Activated CD8-positive, alpha-beta T cell treated with anti-CD3 and anti-CD28 coated beads for 36 hours (primary cell): ENCODE measurements around the gene ADARB2. TPM values are rescaled to one million over a fixed set of nuclear protein-coding genes. Genes with fewer than 3 reads are reported as not detected.
"Not testable (repeated sequence)": the region's sequence is repeated elsewhere in the genome, so short reads cannot be mapped to it uniquely, and the experiment has no call there.

Experiments
- ATAC-seq: fragments of 200-7000 bp; cut with Tn5 transposase; one replicate; pipeline ENCODE4 v1.10.0; 2021; ENCODE audit warnings: mild to moderate bottlenecking, moderate library complexity
- CTCF ChIA-PET: fragments of 350-600 bp; sonication (Branson Sonifier 250); formaldehyde crosslinking; loops from one replicate; lab custom pipeline; 2021; ENCODE audit warnings: antibody characterized with exemption; lab: Charles Lee
- POLR2A ChIA-PET: fragments of 350-600 bp; sonication (Branson Sonifier 250); formaldehyde crosslinking; loops from one replicate; lab custom pipeline; 2021; ENCODE audit warnings: antibody characterized with exemption; lab: Charles Lee
- DNase-seq: peaks from one replicate; pipeline ENCODE4 v3.0.0-alpha.2; 2020
- H3K27ac Mint-ChIP-seq: one replicate; pipeline ENCODE4 v1.8.0; 2021; ENCODE audit warnings: mild to moderate bottlenecking, mixed read lengths
- H3K27me3 Mint-ChIP-seq: one replicate; pipeline ENCODE4 v1.8.0; 2021; ENCODE audit warnings: mixed read lengths
- H3K36me3 Mint-ChIP-seq: one replicate; pipeline ENCODE4 v1.8.0; 2021; ENCODE audit warnings: low read depth, mixed read lengths
- H3K4me1 Mint-ChIP-seq: one replicate; pipeline ENCODE4 v1.8.0; 2021; ENCODE audit warnings: low read depth, mixed read lengths
- H3K4me3 Mint-ChIP-seq: one replicate; pipeline ENCODE4 v1.8.0; 2021; ENCODE audit warnings: mild to moderate bottlenecking, moderate library complexity, mixed read lengths
- H3K9me3 Mint-ChIP-seq: one replicate; pipeline ENCODE4 v1.8.0; 2021; ENCODE audit warnings: mixed read lengths
- intact Hi-C: fragments of 100-400 bp; cut with micrococcal nuclease; formaldehyde crosslinking; loops from one replicate; pipeline ENCODE4 v1.10.0; 2022
- total RNA-seq, 2 experiments: library from RNA; stranded (reverse); gene quantifications; one replicate each; pipeline ENCODE4 v1.2.3, GENCODE V29; 2021
- TF ChIP-seq, protein P1 (sequence below): fragments of 200-600 bp; IDR thresholded peaks from one replicate; pipeline ENCODE4 v1.8.0; 2022; ENCODE audit warnings: antibody characterized with exemption, mild to moderate bottlenecking

ADARB2 gene
- total RNA-seq, 2 experiments from 2014 or later, result 1.3 to 1.6 TPM

DNA sequence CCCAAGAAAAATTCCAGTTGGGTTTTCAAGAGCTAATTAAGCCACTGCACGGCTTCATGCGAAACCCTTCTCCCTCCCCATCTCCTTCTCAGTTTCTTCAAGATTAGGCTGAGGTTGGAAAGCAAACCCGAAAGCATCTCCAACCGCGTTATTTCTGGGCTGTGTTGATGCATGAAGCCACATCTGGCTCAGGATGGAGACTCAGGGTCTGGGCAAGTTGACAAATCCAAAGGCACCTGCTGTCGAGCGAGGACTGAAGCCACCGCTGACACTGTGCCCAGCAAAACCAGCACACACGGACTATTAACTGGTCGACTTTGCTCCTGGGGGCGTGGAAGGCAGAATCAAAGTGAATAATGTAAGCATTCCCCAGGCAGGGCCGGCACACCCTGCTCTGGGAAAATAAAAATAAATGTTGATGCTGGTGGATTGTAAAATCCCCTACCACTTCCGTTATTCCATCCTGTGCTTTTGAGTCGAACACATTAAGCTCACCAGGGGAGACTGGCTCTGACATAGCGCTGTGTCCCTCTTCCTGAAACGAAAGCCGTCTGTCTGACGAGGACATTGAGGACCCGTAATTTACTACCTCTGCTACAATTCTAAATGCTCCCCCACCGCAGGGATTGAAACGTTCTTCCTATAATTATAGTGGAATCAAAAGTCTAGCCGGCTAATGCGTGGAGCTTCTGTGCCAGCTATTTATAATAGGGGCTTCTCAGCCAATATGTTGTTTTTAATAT is 269.8 kb downstream of the ADARB2 start:
- no peaks in the 10 kb centered on the region for H3K36me3 Mint-ChIP-seq
- ATAC-seq (no peak), DNase-seq (no peak)
- no peak overlapping the region for H3K27ac Mint-ChIP-seq
- intact Hi-C loops, result no loop called here
- ChIA-PET POLR2A (no interaction called here), CTCF (no interaction called here)
- peaks cover 1% of the 10 kb centered on the region for H3K4me1 Mint-ChIP-seq
- no peaks in the 10 kb centered on the region for H3K9me3 Mint-ChIP-seq
- no peak overlapping the region for H3K4me3 Mint-ChIP-seq
- TF ChIP-seq, protein P1, sequence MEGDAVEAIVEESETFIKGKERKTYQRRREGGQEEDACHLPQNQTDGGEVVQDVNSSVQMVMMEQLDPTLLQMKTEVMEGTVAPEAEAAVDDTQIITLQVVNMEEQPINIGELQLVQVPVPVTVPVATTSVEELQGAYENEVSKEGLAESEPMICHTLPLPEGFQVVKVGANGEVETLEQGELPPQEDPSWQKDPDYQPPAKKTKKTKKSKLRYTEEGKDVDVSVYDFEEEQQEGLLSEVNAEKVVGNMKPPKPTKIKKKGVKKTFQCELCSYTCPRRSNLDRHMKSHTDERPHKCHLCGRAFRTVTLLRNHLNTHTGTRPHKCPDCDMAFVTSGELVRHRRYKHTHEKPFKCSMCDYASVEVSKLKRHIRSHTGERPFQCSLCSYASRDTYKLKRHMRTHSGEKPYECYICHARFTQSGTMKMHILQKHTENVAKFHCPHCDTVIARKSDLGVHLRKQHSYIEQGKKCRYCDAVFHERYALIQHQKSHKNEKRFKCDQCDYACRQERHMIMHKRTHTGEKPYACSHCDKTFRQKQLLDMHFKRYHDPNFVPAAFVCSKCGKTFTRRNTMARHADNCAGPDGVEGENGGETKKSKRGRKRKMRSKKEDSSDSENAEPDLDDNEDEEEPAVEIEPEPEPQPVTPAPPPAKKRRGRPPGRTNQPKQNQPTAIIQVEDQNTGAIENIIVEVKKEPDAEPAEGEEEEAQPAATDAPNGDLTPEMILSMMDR, result no peak
- peaks cover 2% of the 10 kb centered on the region for H3K27me3 Mint-ChIP-seq

DNA sequence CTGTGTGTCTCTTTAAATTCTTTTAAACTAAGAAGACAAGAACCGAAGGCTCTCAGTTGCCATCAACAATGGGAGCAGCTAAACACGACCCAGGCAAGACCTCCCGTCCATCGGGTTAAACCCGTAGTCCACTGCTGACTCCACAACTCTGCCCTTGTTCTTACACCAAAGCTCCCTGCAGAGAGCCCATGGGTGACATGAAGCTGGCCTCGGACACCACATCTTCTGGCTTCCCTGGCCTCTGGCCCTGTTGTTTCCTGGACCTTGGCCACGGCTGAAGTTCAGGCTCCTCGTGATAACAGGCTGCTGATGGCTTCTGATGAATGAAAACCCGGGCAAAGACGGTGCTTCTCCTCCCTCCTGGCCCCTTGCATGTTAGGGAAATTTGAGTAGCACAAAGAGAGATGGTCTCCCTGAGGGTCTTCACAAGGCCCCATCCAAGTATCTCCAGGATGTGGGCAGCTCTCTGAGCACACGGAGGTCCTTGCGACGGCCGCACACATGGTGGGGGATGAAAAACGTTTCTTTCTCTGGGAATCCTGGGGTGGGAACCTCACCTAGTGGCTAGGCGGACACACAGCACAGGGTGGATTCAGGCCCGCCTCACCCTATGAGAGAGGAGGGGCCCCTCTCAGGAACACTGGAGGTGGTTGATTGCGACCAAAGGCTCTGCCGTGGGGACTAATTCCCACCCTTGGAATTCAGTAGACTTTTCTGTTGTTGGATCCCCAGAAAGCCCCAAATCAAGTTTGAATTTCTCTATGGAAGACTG is 271.1 kb downstream of the ADARB2 start:
- no peak overlapping the region for H3K27ac Mint-ChIP-seq
- DNase-seq (no peak), ATAC-seq (no peak)
- ChIA-PET CTCF (no interaction called here), POLR2A (no interaction called here)
- no peaks in the 10 kb centered on the region for H3K9me3 Mint-ChIP-seq
- H3K27me3 Mint-ChIP-seq, result peaks cover 3% of the 10 kb centered on the region
- TF ChIP-seq, protein P1, result no peak
- no peak overlapping the region for H3K4me3 Mint-ChIP-seq
- H3K36me3 Mint-ChIP-seq, result no peaks in the 10 kb centered on the region
- intact Hi-C loops, result no loop called here
- H3K4me1 Mint-ChIP-seq, result peaks cover 1% of the 10 kb centered on the region

DNA sequence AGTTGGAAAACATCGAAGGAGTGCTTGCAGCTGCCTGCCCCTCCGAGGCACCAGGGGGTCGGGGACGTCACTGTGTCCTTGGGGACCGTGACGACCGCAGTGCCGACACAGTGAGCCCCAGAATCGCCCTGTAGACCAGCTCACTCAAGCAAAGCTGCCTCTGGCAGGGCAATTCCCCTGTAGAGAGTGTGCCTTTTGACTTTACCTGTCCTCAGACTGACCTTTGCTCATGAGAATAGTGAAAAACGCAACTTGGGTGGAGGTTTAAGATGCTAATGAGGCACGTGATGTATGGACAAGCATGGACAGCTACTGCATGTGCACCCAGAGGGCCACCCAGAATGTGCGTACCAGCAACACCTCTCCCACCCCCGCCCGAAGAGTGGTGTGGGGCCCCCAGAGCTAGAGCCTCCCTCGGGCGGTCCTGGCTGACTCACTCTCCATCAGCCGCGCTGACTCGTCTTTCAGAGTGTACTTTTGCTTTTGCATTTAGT is 271.9 kb downstream of the ADARB2 start:
- Mint-ChIP-seq H3K36me3 (no peaks in the 10 kb centered on the region), H3K27me3 (peaks cover 3% of the 10 kb centered on the region), H3K4me1 (peaks cover 1% of the 10 kb centered on the region)

DNA sequence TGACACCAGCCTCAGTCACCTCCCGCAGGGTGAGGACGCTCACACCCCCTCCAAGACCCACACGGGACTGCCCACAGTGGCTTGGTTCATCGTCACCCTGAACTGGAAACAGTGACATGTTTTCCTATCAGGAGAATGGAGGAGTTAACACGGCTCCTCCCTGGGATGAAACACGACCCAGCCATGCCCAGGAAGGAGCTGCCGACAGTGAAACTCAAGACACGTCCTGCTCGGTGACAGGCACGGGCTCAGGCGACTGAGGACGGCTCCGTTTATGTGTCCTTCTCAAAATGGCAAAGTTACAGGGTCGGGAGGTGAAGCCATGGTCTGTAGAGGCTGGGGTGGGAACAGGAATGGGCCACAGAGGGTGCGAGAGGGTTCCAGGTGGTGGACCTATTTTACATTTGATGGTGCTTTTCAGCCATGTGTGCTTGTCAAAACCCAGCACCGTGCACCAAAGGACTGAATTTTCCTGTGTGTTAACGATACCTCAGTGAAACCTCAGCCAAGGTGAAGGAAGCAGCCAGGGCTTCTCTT is 272.4 kb downstream of the ADARB2 start:
- intact Hi-C loops, result no loop called here
- Mint-ChIP-seq H3K36me3 (no peaks in the 10 kb centered on the region), H3K9me3 (no peaks in the 10 kb centered on the region), H3K27me3 (peaks cover 3% of the 10 kb centered on the region), H3K4me3 (no peak overlapping the region), H3K4me1 (peaks cover 1% of the 10 kb centered on the region), H3K27ac (no peak overlapping the region)
- DNase-seq (no peak), ATAC-seq (no peak)
- TF ChIP-seq, protein P1, result no peak
- CTCF ChIA-PET, result no interaction called here
- POLR2A ChIA-PET, result no interaction called here

More for the DNA sequence above, 271.9 kb downstream of the ADARB2 start:
- ATAC-seq, result no peak
- intact Hi-C loops, result no loop called here
- TF ChIP-seq, protein P1, result no peak
- CTCF ChIA-PET, result no interaction called here
- Mint-ChIP-seq H3K9me3 (no peaks in the 10 kb centered on the region), H3K27ac (no peak overlapping the region), H3K4me3 (no peak overlapping the region)
- POLR2A ChIA-PET, result no interaction called here
- DNase-seq, result no peak

DNA sequence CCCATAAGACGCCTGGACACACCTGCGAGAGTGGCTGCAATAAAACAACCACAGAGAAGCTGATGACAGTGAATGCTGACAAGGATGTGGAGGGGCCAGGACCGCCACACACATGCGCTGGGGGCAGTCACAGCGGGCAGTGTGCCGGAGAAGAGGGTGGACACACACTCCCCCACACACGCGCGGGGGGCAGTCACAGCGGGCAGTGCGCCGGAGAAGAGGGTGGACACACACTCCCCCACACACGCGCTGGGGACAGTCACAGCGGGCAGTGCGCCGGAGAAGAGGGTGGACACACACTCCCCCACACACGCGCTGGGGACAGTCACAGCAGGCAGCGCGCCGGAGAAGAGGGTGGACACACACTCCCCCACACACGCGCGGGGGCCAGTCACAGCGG is 273.4 kb downstream of the ADARB2 start:
- DNase-seq, H3K4me1 Mint-ChIP-seq, H3K4me3 Mint-ChIP-seq, CTCF ChIA-PET, ATAC-seq, H3K27me3 Mint-ChIP-seq, H3K36me3 Mint-ChIP-seq, H3K9me3 Mint-ChIP-seq, intact Hi-C loops, H3K27ac Mint-ChIP-seq, POLR2A ChIA-PET: not testable (repeated sequence)
